HCT116 (cell line): ENCODE measurements around the gene GRM5. TPM values are rescaled to one million over a fixed set of nuclear protein-coding genes. Genes with fewer than 3 reads are reported as not detected.

Experiments used
- ATF3 ChIP-seq: IDR thresholded peaks from 2 replicates; pipeline ENCODE4 v1.6.1; 2012
- CBX3 ChIP-seq: IDR thresholded peaks from 2 replicates; pipeline ENCODE4 v1.6.1; 2012; ENCODE audit warnings: low read depth
- CEBPB ChIP-seq: IDR thresholded peaks from 2 replicates; pipeline ENCODE4 v1.6.1; 2012; ENCODE audit warnings: low read depth
- CTCF ChIP-seq, 3 experiments: fragments of 200-600 bp in 1 of 3; sonication (generic) in 1 of 3; IDR thresholded peaks in 2 of 3; conservative IDR thresholded peaks in 1 of 3; 2 replicates each; pipeline ENCODE4 v1.5.1; 2012 to 2017; ENCODE audit warnings: low read depth in 2 of 3, low read length in 2 of 3, antibody characterized with exemption in 1 of 3, borderline replicate concordance in 1 of 3, control low read depth in 1 of 3, mild to moderate bottlenecking in 1 of 3, mixed read lengths in 1 of 3, mixed run types in 1 of 3, moderate library complexity in 1 of 3; ENCODE audit not compliant: insufficient read depth in 1 of 3
- EGR1 ChIP-seq: IDR thresholded peaks from 2 replicates; pipeline ENCODE4 v1.6.1; 2012; ENCODE audit warnings: low read depth
- POLR2A ChIP-seq: IDR thresholded peaks from 2 replicates; pipeline ENCODE4 v1.7.0; 2011; ENCODE audit warnings: borderline replicate concordance; ENCODE audit not compliant: insufficient read depth, insufficient read length; ENCODE audit errors: extremely low read depth
- POLR2AphosphoS5 ChIP-seq: IDR thresholded peaks from 2 replicates; pipeline ENCODE4 v1.6.1; 2011; ENCODE audit warnings: mild to moderate bottlenecking, low read depth, low read length, moderate library complexity
- RAD21 ChIP-seq: IDR thresholded peaks from 2 replicates; pipeline ENCODE4 v1.6.1; 2012; ENCODE audit warnings: low read depth, mild to moderate bottlenecking
- REST ChIP-seq: IDR thresholded peaks from 2 replicates; pipeline ENCODE4 v1.6.1; 2012; ENCODE audit warnings: low read depth
- SP1 ChIP-seq: IDR thresholded peaks from 2 replicates; pipeline ENCODE4 v1.6.1; 2012; ENCODE audit warnings: low read depth
- SRF ChIP-seq: IDR thresholded peaks from 2 replicates; pipeline ENCODE4 v1.6.1; 2012; ENCODE audit warnings: low read depth
- total RNA-seq: library from RNA; stranded (reverse); gene quantifications from one replicate; pipeline ENCODE4 v1.2.1, GENCODE V29; 2021; ENCODE audit not compliant: unreplicated experiment

The GRM5 gene
- total RNA-seq, 1 experiment from 2014 or later: not detected

GRCh38 chr11:88454881-88455280, 610.9 kb downstream of the GRM5 start (continued):
- no peak for TF ChIP-seq CTCF (IDR thresholded peaks at IDR 0.05 in 2 of 3, conservative IDR thresholded peaks at IDR 0.05 in 1 of 3; ENCODE audit: borderline replicate concordance in 1 of 3, insufficient read depth in 1 of 3, low read depth in 2 of 3, low read length in 2 of 3)
- no peak for TF ChIP-seq REST
- no peak for TF ChIP-seq SP1
- TF ChIP-seq POLR2AphosphoS5: no peak
- TF ChIP-seq ATF3: no peak
- TF ChIP-seq POLR2A: no peak
- TF ChIP-seq EGR1: no peak
- no peak for TF ChIP-seq CEBPB
- no peak for TF ChIP-seq SRF
- no peak for TF ChIP-seq RAD21
- no peak for TF ChIP-seq CBX3

Other genes with a start within 250 kb of the GRM5 start
- not detected for gene TYR, start 111.9 kb upstream of the GRM5 start, total RNA-seq